Mucosa of rectum (tissue), 2 donors: Measurements from ENCODE around the gene ZSWIM4.
"Not testable (repeated sequence)": the region's sequence is repeated elsewhere in the genome, so short reads cannot be mapped to it uniquely, and the experiment has no call there.

Experiments
- H3K27ac ChIP-seq, 2 donors: one replicate each; pipeline ENCODE4 v1.7.0; 2013; ENCODE audit warnings: inconsistent platforms in 2 of 2, low read depth in 2 of 2, low read length in 2 of 2
- H3K27me3 ChIP-seq, 2 donors: one replicate each; pipeline ENCODE4 v1.7.0; 2013; ENCODE audit warnings: low read length in 2 of 2; ENCODE audit not compliant: control insufficient read depth in 2 of 2, insufficient read depth in 2 of 2
- H3K36me3 ChIP-seq, 2 donors: one replicate each; pipeline ENCODE4 v1.7.0; 2013; ENCODE audit warnings: low read length in 2 of 2; ENCODE audit not compliant: control insufficient read depth in 2 of 2, insufficient read depth in 2 of 2
- H3K4me1 ChIP-seq, 2 donors: one replicate each; pipeline ENCODE4 v1.7.0; 2013; ENCODE audit warnings: low read length in 2 of 2, mild to moderate bottlenecking in 1 of 2; ENCODE audit not compliant: control insufficient read depth in 2 of 2, insufficient read depth in 2 of 2
- H3K4me3 ChIP-seq, 2 donors: one replicate each; pipeline ENCODE4 v1.7.0; 2013; ENCODE audit warnings: low read length in 2 of 2
- H3K9ac ChIP-seq, 2 donors: one replicate each; pipeline ENCODE4 v1.7.0; 2013; ENCODE audit warnings: low read length in 2 of 2, low read depth in 1 of 2, mild to moderate bottlenecking in 1 of 2
- H3K9me3 ChIP-seq, 2 donors: one replicate each; pipeline ENCODE4 v1.7.0; 2013; ENCODE audit warnings: low read length in 2 of 2; ENCODE audit not compliant: control insufficient read depth in 2 of 2
- donor health status: healthy.
- donor health status: Normal muscosa, but diverticular disease.

Gene ZSWIM4

DNA sequence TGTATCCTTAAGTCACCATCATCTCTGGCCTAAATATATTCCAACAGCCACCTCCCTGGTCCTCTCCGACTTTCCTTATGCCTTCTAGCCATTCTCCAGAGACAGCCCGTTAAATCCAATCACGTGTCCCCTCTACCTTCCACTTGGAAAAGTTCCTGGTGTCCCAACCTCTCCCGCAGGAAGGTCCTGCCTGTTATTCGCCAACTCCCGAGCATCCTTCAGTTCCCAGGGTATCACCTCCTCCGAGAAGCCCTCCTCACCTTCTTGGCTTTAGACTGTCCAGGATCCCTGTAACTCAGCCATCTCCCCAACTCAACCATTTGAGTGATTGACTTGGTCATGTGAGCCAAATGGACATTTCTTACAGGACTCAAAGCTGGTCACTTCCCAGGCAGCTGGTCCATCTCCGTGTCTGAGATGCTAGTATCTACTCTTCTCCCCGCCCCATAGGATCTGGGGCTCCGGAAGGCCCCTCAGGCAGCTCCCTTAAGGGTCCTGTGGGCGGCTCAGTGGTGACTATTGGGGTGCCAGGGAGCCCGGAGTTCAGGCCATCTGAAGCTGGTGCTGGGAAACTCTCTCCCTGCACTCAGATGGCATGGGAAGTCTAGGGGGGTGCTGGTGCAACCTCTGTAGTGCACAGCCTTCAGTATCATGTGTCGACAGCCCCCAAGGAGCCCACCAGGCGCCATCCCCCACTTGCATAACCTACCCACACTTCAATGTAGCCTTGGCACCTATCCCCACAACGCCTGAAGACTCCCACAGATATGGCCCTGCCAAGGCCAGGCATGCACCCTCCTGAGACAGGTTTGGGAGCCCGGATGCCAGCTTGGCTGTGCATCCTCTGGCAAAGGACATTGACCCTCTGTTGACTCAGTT is 53.8 kb downstream of the ZSWIM4 start:
- Histone ChIP-seq H3K9me3 (no peaks in the 10 kb centered on the region), H3K4me3 (no peak overlapping the region), H3K4me1 (peaks cover 29 to 50% of the 10 kb centered on the region in 2 donors), H3K27me3 (no peaks in the 10 kb centered on the region), H3K27ac (peak overlapping the region; percentile 40 to 57), H3K9ac (no peak overlapping the region), H3K36me3 (no peaks in the 10 kb centered on the region)

- Histone ChIP-seq H3K9me3 (no peaks in the 10 kb centered on the region), H3K4me3 (peak overlapping the region; percentile 70 to 73), H3K4me1 (peaks cover 28 to 46% of the 10 kb centered on the region in 2 donors), H3K27me3 (no peaks in the 10 kb centered on the region), H3K27ac (peak overlapping the region; percentile 93 to 96), H3K36me3 (no peaks in the 10 kb centered on the region), H3K9ac (peak overlapping the region; percentile 80 to 92)
These were observed 55.0 kb downstream of the ZSWIM4 start for GRCh38 chr19:13849991-13850909.

DNA sequence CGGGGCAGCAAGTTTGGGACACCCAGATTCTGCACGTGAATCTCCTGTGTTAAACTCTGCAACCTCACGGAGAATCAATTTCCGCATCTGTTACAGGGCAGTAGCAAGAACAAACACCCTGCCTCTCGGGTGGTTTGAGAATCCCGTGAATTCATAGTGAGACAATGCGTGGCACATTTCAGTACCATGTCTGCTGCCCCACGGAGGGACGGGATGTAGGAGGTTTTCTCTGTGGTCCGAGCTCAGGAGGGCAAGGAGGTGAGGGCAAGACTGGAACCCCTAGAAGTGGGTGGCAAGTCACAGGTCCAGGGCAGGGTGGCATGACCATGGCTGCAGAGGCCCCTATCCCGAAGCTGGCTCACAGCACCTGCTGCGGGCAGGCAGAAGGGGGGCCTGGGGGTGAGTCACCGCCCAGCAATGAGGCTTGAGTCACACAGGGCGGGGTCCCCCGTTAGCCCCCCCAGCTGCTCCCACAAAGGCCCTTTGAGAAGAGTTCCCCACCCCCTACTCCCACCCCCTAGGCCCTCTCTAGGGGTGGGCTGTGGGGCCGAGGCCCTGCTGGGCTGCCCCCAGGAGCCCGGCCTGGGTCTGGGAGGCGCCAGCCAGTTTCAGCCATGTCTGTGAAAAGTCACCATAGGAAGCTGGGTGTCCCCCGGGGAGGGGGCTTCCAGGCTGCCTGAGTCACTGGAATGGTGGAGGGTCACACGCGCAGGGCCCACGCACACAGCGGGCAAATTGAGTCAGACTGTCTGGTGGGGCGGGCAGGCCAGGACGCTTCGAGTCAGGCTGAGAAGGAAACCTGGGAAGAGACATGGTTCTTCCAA is 55.9 kb downstream of the ZSWIM4 start:
- peaks cover 31 to 48% of the 10 kb centered on the region in 2 donors for H3K4me1 ChIP-seq
- H3K27me3 ChIP-seq, result no peaks in the 10 kb centered on the region
- no peaks in the 10 kb centered on the region for H3K36me3 ChIP-seq
- peak overlapping the region; percentile 70 to 73 for H3K4me3 ChIP-seq
- H3K27ac ChIP-seq, result peak overlapping the region; percentile 93 to 96
- H3K9me3 ChIP-seq, result no peaks in the 10 kb centered on the region
- H3K9ac ChIP-seq, result peak overlapping the region; percentile 80 to 92

GRCh38 chr19:13851734-13852114 is 56.5 kb downstream of the ZSWIM4 start:
- H3K9ac ChIP-seq, result peak overlapping the region in 1 of 2 donors; percentile 53
- not testable (repeated sequence) for H3K27me3 ChIP-seq, H3K36me3 ChIP-seq, H3K4me3 ChIP-seq, H3K9me3 ChIP-seq
- peaks cover 25 to 42% of the 10 kb centered on the region in 2 donors for H3K4me1 ChIP-seq
- peak overlapping the region; percentile 93 to 96 for H3K27ac ChIP-seq

DNA sequence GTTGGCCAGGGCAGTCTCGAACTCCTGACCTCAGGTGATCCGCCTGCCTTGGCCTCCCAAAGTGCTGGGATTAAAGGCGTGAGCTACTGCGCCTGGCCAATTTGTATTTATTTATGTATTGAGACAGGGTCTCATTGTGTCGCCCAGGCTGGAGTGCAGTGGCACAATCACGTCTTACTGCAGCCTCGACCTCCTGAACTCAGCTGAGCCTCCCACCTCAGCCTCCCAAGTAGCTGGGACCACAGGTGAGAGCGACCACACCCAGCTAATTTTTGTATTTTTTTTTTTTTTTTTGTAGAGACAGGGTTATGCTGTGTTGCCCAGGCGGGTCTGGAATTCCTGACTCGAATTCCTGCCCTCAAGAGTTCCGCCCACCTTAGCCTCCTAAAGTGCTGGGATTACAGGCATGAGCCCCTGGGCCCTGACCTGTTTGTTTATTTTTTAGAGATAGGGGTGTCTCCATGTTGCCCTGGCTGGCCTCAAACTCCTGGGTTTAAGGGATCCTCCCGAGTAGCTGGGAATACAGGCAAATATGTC is 57.0 kb downstream of the ZSWIM4 start:
- H3K9me3 ChIP-seq, H3K36me3 ChIP-seq, H3K27ac ChIP-seq, H3K27me3 ChIP-seq, H3K4me3 ChIP-seq, H3K9ac ChIP-seq: not testable (repeated sequence)
- peaks cover 20 to 37% of the 10 kb centered on the region in 2 donors for H3K4me1 ChIP-seq

DNA sequence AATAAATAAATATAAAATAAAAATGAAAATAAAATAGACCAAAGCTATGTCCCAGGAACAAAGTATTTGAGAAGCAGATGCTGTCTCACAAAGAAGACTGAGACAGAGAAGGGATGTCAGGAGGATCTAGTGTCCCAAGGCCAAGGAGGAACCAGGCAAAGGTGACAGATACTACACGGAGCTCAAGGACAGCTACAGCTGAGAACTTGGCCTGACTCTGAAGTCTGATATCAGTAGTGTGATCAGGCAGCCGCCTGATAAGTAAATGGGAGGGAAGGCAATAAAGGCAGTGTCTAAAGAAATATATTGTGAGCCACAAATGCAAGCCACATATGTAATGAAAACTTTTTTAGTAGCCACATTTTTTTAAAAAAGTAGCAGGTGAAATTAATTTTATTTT is 61.3 kb downstream of the ZSWIM4 start:
- Histone ChIP-seq H3K27ac (no peak overlapping the region), H3K4me1 (peaks cover 11 to 12% of the 10 kb centered on the region in 2 donors), H3K9me3 (no peaks in the 10 kb centered on the region), H3K36me3 (no peaks in the 10 kb centered on the region), H3K27me3 (no peaks in the 10 kb centered on the region), H3K9ac (no peak overlapping the region), H3K4me3 (no peak overlapping the region)

DNA sequence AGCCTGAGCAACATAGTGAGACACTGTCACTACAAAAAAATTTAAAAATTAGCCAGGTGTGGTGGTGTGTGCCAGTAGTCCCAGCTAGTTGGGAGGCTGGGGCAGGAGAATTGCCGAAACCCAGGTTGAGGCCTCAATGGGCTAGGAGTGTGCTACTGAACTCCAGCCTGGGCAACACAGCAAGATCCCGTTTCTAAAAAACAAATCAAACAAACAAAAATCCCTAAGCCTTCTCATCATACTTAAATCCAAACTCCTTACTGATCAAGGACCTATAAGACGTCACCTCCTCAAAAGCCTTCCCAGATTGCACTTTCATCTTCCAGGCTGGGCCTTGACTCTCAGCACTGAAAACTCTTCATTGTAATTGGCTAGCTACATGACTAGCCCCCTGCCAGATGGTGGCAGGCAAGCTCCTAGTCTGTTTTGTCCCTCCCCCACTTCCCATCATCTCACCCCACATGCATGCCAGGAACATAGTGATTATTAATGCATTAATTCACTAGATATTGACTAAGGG is 64.2 kb downstream of the ZSWIM4 start:
- no peak overlapping the region for H3K27ac ChIP-seq

GRCh38 chr19:13860679-13861391 is 65.6 kb downstream of the ZSWIM4 start:
- Histone ChIP-seq H3K9me3 (no peaks in the 10 kb centered on the region), H3K36me3 (no peaks in the 10 kb centered on the region), H3K9ac (peak overlapping the region in 1 of 2 donors; percentile 81), H3K4me3 (no peak overlapping the region), H3K27ac (peak overlapping the region; percentile 72 to 88), H3K27me3 (no peaks in the 10 kb centered on the region), H3K4me1 (peaks cover 8 to 9% of the 10 kb centered on the region in 2 donors)

More for the DNA sequence above, 64.2 kb downstream of the ZSWIM4 start:
- Histone ChIP-seq H3K27me3 (no peaks in the 10 kb centered on the region), H3K9me3 (no peaks in the 10 kb centered on the region), H3K9ac (no peak overlapping the region), H3K4me1 (peaks cover 15% of the 10 kb centered on the region in 2 donors), H3K4me3 (no peak overlapping the region), H3K36me3 (no peaks in the 10 kb centered on the region)

- H3K27me3 ChIP-seq, result peaks cover under 1 to 2% of the 10 kb centered on the region in 2 donors
- peak overlapping the region; percentile 72 to 88 for H3K27ac ChIP-seq
- H3K9me3 ChIP-seq, result no peaks in the 10 kb centered on the region
- H3K36me3 ChIP-seq, result no peaks in the 10 kb centered on the region
- peak overlapping the region; percentile 58 to 74 for H3K4me3 ChIP-seq
- peak overlapping the region; percentile 76 to 81 for H3K9ac ChIP-seq
- H3K4me1 ChIP-seq, result peaks cover 7 to 13% of the 10 kb centered on the region in 2 donors
These were observed 66.1 kb downstream of the ZSWIM4 start for GRCh38 chr19:13861392-13861713.
